C4-2B (cell line): ENCODE data around the gene MVB12B.

Experiments used
- ZFX ChIP-seq: fragments of 450-650 bp; IDR thresholded peaks from 2 replicates; pipeline ENCODE4 v1.6.1; 2017
- TF ChIP-seq, protein P1 (sequence below): fragments of 450-650 bp; conservative IDR thresholded peaks from 2 replicates; pipeline ENCODE4 v1.5.1; 2017; ENCODE audit warnings: mild to moderate bottlenecking

DNA sequence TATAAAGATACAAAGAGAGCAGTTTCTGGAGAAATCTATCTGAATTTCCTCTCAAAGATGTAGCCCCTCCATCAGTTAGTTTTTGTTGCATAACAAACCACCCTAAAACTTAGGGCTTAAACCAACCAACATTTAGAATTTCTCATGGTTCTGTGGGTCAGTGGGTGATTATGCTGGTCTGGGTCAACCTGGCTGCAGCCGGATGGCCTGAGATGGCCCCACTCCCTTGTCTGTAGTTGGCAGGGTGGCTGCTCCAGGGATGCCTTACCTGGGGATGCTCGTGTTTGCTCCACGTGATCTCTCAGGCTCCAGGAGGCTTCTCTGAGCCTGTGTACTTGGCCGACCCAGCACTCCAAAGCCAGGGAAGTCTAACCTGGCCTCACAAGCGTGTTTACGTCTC lies 139.3 kb downstream of the MVB12B start:
- TF ChIP-seq, protein P1, sequence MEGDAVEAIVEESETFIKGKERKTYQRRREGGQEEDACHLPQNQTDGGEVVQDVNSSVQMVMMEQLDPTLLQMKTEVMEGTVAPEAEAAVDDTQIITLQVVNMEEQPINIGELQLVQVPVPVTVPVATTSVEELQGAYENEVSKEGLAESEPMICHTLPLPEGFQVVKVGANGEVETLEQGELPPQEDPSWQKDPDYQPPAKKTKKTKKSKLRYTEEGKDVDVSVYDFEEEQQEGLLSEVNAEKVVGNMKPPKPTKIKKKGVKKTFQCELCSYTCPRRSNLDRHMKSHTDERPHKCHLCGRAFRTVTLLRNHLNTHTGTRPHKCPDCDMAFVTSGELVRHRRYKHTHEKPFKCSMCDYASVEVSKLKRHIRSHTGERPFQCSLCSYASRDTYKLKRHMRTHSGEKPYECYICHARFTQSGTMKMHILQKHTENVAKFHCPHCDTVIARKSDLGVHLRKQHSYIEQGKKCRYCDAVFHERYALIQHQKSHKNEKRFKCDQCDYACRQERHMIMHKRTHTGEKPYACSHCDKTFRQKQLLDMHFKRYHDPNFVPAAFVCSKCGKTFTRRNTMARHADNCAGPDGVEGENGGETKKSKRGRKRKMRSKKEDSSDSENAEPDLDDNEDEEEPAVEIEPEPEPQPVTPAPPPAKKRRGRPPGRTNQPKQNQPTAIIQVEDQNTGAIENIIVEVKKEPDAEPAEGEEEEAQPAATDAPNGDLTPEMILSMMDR, result no peak
- no peak for TF ChIP-seq ZFX
